NK-92 treated with Interleukin-12 subunit alpha and Interleukin-12 subunit beta, amount 100 ng/mL, for 24 hours (cell line): ENCODE data around the gene CSGALNACT2.

ENCODE experiments used
- DNase-seq: peaks from one replicate; lab custom pipeline; 2025; lab: John Stamatoyannopoulos, UW

The CSGALNACT2 gene

GRCh38 chr10:43229208-43230061 lies 91.2 kb downstream of the CSGALNACT2 start:
- peak; percentile 58 for DNase-seq

GRCh38 chr10:43230101-43230908 lies 92.1 kb downstream of the CSGALNACT2 start:
- DNase-seq = no peak

- no peak for DNase-seq
Measured at GRCh38 chr10:43230909-43231522, 92.8 kb downstream of the CSGALNACT2 start.

- peak; percentile 64 for DNase-seq
Measured at GRCh38 chr10:43231523-43232078, 93.4 kb downstream of the CSGALNACT2 start.

GRCh38 chr10:43233601-43234430 lies 95.6 kb downstream of the CSGALNACT2 start:
- DNase-seq = no peak

DNA sequence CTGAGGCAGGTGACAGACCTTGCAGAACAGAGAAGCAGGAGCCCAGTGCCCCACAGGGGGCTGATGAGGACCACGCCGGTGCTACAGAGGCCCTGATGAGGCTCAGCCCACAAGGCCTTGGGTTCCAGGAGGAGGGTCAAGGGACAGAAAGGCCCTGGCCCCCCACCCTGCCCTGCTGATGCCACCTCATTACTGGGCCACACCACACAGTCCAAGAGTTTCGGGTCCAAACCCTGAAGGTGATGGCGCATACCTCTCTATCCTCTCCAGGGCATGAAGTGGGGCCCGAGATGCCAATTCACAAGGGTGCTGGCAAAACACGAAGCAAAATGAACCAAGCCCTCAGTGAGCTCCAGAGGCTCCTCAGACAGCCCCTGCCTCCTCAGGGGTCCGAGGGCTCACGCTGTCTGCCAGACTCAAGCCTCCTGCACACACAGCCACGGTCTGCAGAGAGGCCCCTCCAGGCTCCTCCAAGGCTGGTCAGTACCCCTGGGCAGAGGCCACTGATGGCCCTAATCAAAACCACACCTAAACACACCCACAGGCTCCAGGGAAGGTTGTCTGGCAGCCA lies 96.3 kb downstream of the CSGALNACT2 start:
- DNase-seq = no peak
